ENCODE measurements around the gene APP.

The APP gene

DNA sequence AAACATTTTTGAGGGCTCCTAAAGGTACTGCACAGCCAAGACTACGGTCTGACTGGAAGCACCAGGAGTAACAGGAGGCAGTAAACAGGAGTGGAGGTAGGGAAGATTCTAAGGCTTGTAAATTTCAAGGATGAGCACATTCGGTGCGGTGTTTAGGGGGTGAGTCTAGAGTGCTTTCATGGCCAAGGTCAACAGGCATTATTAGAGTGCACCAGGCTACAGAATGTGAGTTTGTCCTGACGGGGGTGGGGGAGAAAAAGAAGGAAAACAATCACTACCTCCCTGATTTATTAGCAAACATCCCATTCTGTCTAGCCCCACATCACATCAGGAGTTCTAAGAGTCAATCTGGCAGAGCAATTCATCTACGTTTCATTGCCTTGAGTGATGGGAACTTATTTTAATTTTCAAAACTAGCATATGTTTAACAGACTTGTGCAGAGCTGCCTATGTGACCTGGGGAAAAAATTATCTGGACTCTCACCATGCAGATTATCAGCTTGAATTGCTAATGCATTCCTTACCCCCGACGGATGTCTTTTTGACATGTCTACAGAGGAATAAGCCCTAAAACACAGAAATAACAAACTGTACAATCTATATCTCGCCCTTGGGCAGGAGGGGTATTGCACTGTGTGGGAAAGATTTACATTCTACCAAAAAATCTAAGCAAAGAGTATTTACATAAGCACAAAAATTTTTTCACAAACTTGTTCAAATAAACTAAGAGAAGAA, 45.0 kb downstream of the APP start:
- Mint-ChIP-seq H3K9me3 (no peaks in the 10 kb centered on the region), H3K36me3 (peaks cover 7% of the 10 kb centered on the region), H3K27me3 (no peaks in the 10 kb centered on the region), H3K27ac (no peak overlapping the region), H3K4me1 (peaks cover 4% of the 10 kb centered on the region), H3K4me3 (no peak overlapping the region)
- no peak for ATAC-seq

DNA sequence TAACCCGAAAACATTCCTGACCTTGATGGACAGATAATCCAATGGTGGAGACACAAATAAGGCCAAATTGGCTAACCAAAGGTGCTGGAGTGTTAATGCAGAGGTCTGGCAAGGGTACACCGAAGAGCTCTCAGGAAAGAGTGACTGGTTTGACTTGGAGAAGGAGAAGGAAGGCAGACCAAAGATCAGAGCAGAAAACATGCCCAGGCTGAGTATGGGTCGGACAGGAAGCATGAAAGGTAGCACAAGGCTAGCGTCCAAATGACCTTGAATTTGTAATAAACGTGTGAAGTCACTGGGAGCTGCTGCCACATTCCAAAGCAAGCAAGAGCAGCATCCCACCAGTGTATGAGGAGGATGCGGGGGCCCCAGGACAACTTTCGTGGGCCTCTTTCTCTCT, 45.7 kb downstream of the APP start:
- Mint-ChIP-seq H3K4me3 (no peak overlapping the region), H3K4me1 (peaks cover 6% of the 10 kb centered on the region), H3K27ac (no peak overlapping the region), H3K27me3 (no peaks in the 10 kb centered on the region), H3K36me3 (peaks cover 7% of the 10 kb centered on the region), H3K9me3 (no peaks in the 10 kb centered on the region)
- no peak for ATAC-seq

DNA sequence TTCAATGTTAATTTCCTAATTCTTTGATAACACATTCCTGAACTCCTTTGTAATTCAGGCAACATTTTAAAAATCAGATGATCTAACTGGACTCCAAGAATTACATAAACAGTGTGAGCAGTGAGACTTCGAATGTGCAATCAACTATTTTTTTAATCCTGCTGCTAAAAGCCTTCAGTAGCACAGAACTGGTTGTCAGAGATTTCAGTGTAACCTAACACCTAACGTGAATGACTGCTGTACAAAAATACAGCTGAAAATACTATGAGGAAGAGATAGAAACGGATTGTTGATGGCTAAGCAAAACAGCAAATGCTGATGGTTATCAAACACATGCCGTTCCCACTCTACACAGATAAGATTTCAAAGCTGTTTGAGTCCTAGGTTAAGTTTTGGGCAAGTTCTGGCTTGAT, 46.1 kb downstream of the APP start:
- Mint-ChIP-seq H3K27ac (no peak overlapping the region), H3K27me3 (no peaks in the 10 kb centered on the region), H3K4me3 (no peak overlapping the region), H3K4me1 (peaks cover 9% of the 10 kb centered on the region), H3K36me3 (peaks cover 7% of the 10 kb centered on the region), H3K9me3 (no peaks in the 10 kb centered on the region)
- no peak for ATAC-seq

DNA sequence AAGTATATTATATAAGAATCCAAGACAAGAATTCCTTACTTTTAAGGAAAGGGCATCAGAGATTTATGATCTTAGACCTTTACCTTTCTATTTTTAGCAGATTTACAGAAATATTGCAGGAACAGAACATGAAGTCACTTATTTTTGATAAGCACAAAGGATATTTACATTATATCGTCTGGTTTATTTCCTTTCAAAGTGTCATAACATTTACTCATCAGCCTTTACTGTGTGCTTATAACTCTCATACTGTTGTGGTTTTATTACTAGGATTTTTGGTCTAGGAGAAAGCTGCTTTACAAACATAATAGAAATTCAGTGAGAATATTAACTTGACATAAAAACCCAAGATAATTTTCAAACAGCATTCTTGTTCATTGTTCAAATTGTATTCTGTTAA, 47.6 kb downstream of the APP start:
- no peaks in the 10 kb centered on the region for H3K9me3 Mint-ChIP-seq
- H3K4me1 Mint-ChIP-seq = peaks cover 18% of the 10 kb centered on the region
- H3K4me3 Mint-ChIP-seq = no peak overlapping the region
- no peaks in the 10 kb centered on the region for H3K36me3 Mint-ChIP-seq
- ATAC-seq = no peak
- H3K27me3 Mint-ChIP-seq = no peaks in the 10 kb centered on the region
- no peak overlapping the region for H3K27ac Mint-ChIP-seq

DNA sequence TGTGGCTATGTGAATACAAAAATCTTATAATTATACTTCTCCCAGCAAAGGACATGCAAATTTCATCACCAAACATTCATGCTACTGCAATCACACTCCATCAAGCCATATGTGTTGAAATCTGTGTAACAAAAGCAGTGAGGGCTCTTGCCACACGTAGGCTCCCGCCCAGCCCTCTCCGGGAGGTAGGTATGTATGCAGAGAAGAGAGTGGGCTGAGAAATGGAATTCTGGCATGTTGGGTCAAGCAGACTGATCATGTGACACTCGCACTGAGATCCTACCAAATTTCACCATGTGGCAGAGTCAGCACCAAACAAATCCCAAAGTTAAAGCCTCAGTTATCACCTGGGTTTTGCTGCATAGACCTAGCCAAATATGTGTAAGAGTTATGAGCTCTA, 49.7 kb downstream of the APP start:
- no peaks in the 10 kb centered on the region for H3K27me3 Mint-ChIP-seq
- no peak for ATAC-seq
- H3K9me3 Mint-ChIP-seq = no peaks in the 10 kb centered on the region
- no peak overlapping the region for H3K4me3 Mint-ChIP-seq
- H3K27ac Mint-ChIP-seq = no peak overlapping the region
- H3K4me1 Mint-ChIP-seq = peaks cover 29% of the 10 kb centered on the region
- no peaks in the 10 kb centered on the region for H3K36me3 Mint-ChIP-seq

DNA sequence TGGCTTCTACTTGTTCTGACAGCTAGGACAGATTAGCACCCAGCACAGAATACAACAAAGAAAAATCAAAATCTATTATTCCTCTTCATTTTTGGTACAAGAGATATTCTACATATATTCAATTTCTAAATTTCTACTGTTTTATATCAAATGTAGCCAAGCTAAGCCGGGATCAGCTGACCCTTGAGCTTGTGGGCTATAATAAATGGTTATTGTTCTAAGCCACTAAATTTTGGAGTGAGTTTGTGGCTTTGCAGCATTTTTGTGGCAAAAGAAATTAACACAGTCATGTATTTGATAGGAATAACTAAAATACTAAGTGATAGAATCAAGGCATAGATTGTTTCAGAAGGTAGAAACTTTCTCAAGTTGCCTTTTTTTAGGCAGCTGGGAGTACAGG, 50.7 kb downstream of the APP start:
- peaks cover 29% of the 10 kb centered on the region for H3K4me1 Mint-ChIP-seq
- no peaks in the 10 kb centered on the region for H3K9me3 Mint-ChIP-seq
- H3K4me3 Mint-ChIP-seq = no peak overlapping the region
- no peak for ATAC-seq
- H3K36me3 Mint-ChIP-seq = no peaks in the 10 kb centered on the region
- no peaks in the 10 kb centered on the region for H3K27me3 Mint-ChIP-seq
- H3K27ac Mint-ChIP-seq = no peak overlapping the region

DNA sequence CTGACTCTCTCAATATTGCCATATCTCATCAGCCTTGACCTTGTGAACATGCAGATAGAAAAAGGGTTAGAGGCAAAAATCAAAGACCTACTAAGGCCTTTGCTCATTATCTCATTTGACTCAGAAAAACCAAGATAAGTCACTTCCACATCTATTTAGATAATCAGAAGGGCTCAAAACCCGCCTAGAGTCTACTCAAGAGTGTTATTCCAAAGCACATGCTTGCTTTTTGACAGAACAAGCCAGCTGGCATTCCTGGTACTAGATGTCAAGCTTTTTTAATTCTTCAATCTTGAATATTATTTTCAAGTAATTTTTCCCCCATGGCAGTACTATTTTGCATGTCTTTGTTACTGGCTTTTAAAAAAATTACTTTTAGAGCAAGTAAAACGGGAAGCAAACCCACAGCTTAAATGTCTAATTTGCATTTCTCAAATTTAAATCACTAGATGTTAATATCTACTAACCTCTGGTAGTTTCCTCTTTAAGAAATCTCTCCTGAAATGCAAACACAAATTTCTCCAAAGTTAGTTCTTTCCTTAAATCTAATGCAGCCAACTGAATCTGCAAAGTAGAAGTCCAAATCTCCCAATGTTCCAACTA, 51.5 kb downstream of the APP start:
- Mint-ChIP-seq H3K4me1 (peaks cover 29% of the 10 kb centered on the region), H3K27ac (peak overlapping the region; percentile 46), H3K27me3 (no peaks in the 10 kb centered on the region), H3K4me3 (peak overlapping the region; percentile 5), H3K36me3 (no peaks in the 10 kb centered on the region), H3K9me3 (no peaks in the 10 kb centered on the region)
- peak; percentile 14 for ATAC-seq

DNA sequence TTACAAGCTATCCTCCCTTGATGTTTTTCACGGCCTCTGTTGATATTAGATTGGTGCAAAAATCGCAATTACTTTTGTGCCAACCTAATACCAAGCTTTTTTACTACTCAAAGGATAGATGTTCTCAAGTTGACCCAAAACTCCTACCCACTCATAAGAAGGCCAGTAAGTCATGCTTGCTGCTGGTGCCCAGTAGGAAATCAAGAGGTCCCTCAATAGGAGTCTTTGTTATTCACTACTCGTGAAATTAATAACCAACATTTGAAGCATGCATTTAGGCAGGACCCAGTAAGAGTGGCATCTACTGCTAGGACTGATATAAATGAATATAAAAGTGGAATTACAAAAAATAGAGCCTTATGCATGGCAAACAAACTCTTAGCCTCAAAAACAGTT, 52.6 kb downstream of the APP start:
- Mint-ChIP-seq H3K27ac (peak overlapping the region; percentile 46), H3K9me3 (no peaks in the 10 kb centered on the region), H3K4me3 (no peak overlapping the region), H3K36me3 (no peaks in the 10 kb centered on the region), H3K4me1 (peaks cover 29% of the 10 kb centered on the region), H3K27me3 (no peaks in the 10 kb centered on the region)
- ATAC-seq = no peak

DNA sequence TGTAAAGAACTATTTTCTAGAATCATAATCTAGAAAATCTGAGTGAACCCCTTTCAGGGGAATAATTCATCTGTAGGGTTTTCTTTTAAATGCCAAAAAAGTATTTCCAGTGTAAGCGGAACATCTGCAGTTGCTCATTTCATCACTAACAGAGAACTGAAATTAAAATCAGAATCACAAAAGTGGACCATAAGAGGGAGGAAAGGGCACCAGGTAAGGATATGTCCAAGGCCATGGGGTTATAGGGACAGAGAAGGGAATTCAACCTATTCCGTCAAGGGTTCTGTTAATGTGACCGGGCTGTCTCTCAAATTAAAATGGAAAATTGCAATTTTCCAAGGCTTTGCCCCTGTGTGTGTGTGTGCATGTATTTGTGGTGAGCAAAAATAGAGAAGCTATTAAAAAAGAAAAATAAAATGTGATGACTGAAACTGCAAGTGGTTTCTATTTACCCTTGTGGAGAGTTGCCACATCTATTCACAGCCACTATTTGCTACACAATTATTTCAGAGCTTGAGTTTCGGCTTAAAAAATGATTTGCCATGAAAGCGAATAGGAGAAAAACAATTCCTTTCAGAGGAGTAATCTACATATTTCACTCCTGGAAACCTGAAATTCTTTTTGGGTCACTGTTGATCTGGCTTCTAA, 53.1 kb downstream of the APP start:
- H3K36me3 Mint-ChIP-seq = no peaks in the 10 kb centered on the region
- H3K4me1 Mint-ChIP-seq = peaks cover 29% of the 10 kb centered on the region
- H3K4me3 Mint-ChIP-seq = peak overlapping the region; percentile 9
- H3K27me3 Mint-ChIP-seq = no peaks in the 10 kb centered on the region
- no peaks in the 10 kb centered on the region for H3K9me3 Mint-ChIP-seq
- no peak overlapping the region for H3K27ac Mint-ChIP-seq
- peak; percentile 64 for ATAC-seq

DNA sequence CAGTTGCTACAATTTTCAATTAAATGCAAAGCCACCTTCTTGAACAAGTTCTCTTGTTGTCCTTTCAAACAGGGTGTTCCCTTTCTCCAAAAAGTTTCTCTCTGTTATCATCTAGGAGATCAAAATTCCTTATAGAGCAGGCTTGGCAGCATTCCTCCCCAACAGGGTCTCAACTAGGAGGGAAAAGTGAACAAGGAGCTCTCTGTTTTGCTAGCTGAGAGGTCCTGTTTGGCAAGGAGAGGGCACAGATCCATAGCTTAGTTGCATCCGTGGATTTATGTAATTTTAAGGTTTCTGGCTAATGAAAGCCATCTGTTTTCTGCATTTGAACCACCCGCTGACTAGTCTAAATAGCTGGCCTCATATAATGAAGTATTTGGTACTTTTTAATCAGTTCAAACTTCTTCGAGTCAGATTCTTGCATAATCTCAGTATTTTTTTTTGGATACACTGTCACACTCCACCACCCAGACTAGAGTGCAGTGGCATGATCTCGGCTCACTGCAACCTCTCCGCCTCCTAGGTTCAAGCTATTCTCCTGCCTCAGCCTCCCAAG, 54.0 kb downstream of the APP start:
- H3K36me3 Mint-ChIP-seq = no peaks in the 10 kb centered on the region
- no peaks in the 10 kb centered on the region for H3K27me3 Mint-ChIP-seq
- ATAC-seq = no peak
- no peak overlapping the region for H3K4me3 Mint-ChIP-seq
- peaks cover 29% of the 10 kb centered on the region for H3K4me1 Mint-ChIP-seq
- H3K9me3 Mint-ChIP-seq = no peaks in the 10 kb centered on the region
- no peak overlapping the region for H3K27ac Mint-ChIP-seq

DNA sequence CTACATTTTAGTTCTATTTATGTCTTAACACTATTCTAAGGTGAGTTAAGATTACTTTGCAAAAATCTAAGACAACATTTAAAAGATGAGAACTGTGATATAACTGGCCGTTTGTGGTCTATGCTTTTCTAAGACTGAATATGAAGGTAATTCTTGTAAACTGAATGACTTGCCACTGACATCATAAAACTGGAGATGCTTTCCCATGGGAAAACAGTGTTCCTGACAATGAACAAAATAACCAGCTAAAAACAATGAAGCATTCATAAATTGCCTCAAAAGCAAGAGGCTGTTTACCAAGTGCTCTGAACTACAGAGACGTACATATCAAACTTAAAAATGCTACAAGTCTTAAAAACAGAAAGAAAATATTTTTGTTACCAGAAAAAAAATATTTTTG, 54.7 kb downstream of the APP start:
- Mint-ChIP-seq H3K9me3 (no peaks in the 10 kb centered on the region), H3K27me3 (no peaks in the 10 kb centered on the region), H3K36me3 (peaks cover 6% of the 10 kb centered on the region), H3K4me1 (peaks cover 28% of the 10 kb centered on the region), H3K4me3 (no peak overlapping the region), H3K27ac (no peak overlapping the region)
- no peak for ATAC-seq

DNA sequence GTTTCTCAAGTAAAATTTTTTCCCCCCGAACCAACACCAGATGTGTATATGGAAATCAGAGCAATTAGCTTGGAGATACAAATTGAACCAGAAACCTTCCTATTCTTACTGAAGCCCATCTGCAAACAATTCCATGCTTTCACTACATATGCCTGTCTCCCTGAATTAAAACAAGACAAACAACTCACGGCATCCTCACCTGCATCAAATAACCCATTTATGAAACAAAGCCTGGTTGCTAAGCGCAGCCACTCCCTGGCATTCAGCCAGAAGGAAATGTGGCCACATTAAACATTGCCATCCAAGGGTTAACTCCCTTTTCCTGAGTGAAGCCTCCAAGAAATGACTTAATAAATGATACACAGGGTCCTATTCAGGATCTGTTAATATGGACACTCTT, 55.3 kb downstream of the APP start:
- Mint-ChIP-seq H3K4me3 (no peak overlapping the region), H3K27me3 (no peaks in the 10 kb centered on the region), H3K9me3 (no peaks in the 10 kb centered on the region), H3K27ac (no peak overlapping the region), H3K4me1 (peaks cover 23% of the 10 kb centered on the region), H3K36me3 (peaks cover 8% of the 10 kb centered on the region)
- no peak for ATAC-seq

DNA sequence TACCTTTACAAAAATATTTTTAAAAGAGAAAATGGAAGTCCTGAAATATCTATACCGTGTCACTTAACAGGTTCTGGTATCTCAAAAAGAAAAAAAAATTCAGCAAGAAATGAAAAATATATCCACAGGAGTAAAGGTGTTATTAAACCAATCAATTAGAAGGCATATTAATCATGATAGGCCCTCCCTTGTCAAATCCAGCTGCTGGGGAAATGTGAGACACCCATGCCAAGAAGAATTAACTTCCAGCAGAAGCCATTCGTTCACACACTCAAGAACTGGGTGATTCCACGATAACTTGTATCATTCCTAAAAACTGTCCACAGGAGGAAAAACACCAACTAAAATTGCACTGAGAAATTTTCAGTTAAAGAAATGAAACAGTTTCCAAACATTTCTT, 57.6 kb downstream of the APP start:
- ATAC-seq = no peak
- Mint-ChIP-seq H3K9me3 (no peaks in the 10 kb centered on the region), H3K4me1 (peaks cover 12% of the 10 kb centered on the region), H3K27ac (no peak overlapping the region), H3K4me3 (no peak overlapping the region), H3K36me3 (peaks cover 17% of the 10 kb centered on the region), H3K27me3 (no peaks in the 10 kb centered on the region)

DNA sequence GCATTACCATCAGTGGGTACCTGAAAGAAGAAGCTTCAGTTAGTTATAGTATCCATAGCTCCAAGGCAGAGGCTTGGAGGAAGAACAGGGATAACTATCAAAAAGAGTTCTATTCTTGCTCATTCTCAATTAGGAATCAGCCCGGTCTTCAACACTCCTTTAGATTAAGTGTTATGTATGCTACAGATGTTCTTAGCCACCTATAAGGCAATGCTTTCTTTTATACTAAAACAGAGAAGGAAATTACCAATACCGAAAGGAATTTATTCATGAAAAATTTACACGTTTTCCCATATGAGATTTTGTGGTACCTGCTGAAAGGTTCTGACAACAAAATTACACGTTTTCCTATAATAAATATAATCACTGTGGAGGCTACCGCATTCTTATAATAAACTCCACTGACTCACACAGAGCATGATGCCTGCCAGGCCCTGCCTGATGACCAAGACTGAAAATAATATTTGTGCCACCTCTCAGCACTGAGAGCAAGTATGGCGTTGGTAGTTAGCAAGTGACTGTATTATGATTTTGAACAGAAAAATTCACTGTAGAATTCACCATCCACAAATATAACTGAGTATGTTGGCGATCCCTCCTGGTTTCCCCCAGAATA, 58.3 kb downstream of the APP start:
- Mint-ChIP-seq H3K27ac (no peak overlapping the region), H3K4me3 (no peak overlapping the region), H3K9me3 (no peaks in the 10 kb centered on the region), H3K36me3 (peaks cover 21% of the 10 kb centered on the region), H3K4me1 (peaks cover 5% of the 10 kb centered on the region), H3K27me3 (no peaks in the 10 kb centered on the region)
- no peak for ATAC-seq

DNA sequence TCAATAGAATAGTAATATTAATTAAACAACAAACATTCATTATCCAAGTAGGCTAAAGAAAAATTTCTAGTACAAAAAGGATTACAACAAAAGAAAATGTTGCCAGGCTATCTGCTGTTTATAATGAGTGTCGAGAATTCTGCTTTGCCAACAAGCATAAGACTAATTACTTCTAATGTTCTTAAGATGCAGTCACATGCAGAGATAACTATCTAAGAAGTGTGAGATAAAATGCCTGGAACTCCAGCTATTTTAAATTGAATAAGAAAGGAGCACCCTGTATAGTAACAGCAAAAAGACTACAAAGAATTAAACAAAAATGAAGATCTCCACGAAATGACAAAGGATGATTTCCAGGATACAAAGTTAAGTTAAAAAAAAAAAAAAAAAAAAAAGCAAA, 59.9 kb downstream of the APP start:
- peaks cover 33% of the 10 kb centered on the region for H3K36me3 Mint-ChIP-seq
- H3K4me3 Mint-ChIP-seq = no peak overlapping the region
- no peaks in the 10 kb centered on the region for H3K27me3 Mint-ChIP-seq
- H3K4me1 Mint-ChIP-seq = no peaks in the 10 kb centered on the region
- no peak for ATAC-seq
- H3K9me3 Mint-ChIP-seq = no peaks in the 10 kb centered on the region
- no peak overlapping the region for H3K27ac Mint-ChIP-seq
